ENCODE results near the gene ZSWIM4. TPM values are rescaled to one million over a fixed set of nuclear protein-coding genes. Genes with fewer than 3 reads are reported as not detected.

ZSWIM4 gene
- polyA plus RNA-seq, 1 donor (not counting 4 experiments of a cell fraction or from before 2014, with no cell fraction given) = 0.71 TPM

GRCh38 chr19:13823901-13824300 is 28.7 kb downstream of the ZSWIM4 start:
- dilution Hi-C loops (cut with MboI; ENCODE audit: extremely low pct_ligation_motif_present, low sequenced_read_pairs) = no loop called here
- Histone ChIP-seq H4K20me1 (ENCODE audit: control insufficient read depth, extremely low read depth, insufficient read depth, low read length) (no peaks in the 10 kb centered on the region), H3K4me1 (ENCODE audit: control insufficient read depth, extremely low read depth, insufficient read depth, low read length) (no peaks in the 10 kb centered on the region), H3K36me3 (ENCODE audit: control insufficient read depth in 2 of 2, extremely low read depth in 1 of 2, insufficient read depth in 2 of 2, low read length in 2 of 2) (peaks cover 0 to 15% of the 10 kb centered on the region in 2 experiments), H3K4me3 (ENCODE audit: control insufficient read depth in 2 of 3, extremely low read depth in 1 of 3, insufficient read depth in 2 of 3, low read depth in 1 of 3, low read length in 3 of 3) (no peak overlapping the region), H3K27me3 (ENCODE audit: control insufficient read depth, extremely low read depth, insufficient read depth, low read length) (no peaks in the 10 kb centered on the region), H3K79me2 (ENCODE audit: control insufficient read depth, insufficient read depth, low read length) (no peaks in the 10 kb centered on the region), H3K9me1 (ENCODE audit: control insufficient read depth, extremely low read depth, insufficient read depth, low read length) (no peaks in the 10 kb centered on the region), H3K27ac (ENCODE audit: control insufficient read depth, insufficient read depth, low read length) (no peak overlapping the region), H3K4me2 (ENCODE audit: control insufficient read depth, extremely low read depth, insufficient read depth, low read depth, low read length) (no peak overlapping the region), H2AFZ (ENCODE audit: control insufficient read depth, low read length) (no peak overlapping the region), H3K9me3 (ENCODE audit: control insufficient read depth, low read depth, low read length) (no peaks in the 10 kb centered on the region), H3K9ac (ENCODE audit: control insufficient read depth, extremely low read depth, insufficient read depth, low read length) (no peak overlapping the region)
- FAIRE-seq = no peak
- TF ChIP-seq CTCF (optimal IDR thresholded peaks at IDR 0.05 in 1 of 3, IDR thresholded peaks at IDR 0.05 in 1 of 3, conservative IDR thresholded peaks at IDR 0.05 in 1 of 3; ENCODE audit: extremely low read depth in 1 of 3, insufficient read depth in 2 of 3, low read length in 3 of 3) = no peak
- no peak for TF ChIP-seq EZH2 (IDR thresholded peaks at IDR 0.05; ENCODE audit: low read length)
- no peak for DNase-seq (ENCODE audit: low read depth, low spot score)

- Histone ChIP-seq H3K27me3 (ENCODE audit: control insufficient read depth, extremely low read depth, insufficient read depth, low read length) (no peaks in the 10 kb centered on the region), H3K4me3 (ENCODE audit: control insufficient read depth in 2 of 3, extremely low read depth in 1 of 3, insufficient read depth in 2 of 3, low read depth in 1 of 3, low read length in 3 of 3) (no peak overlapping the region), H3K4me1 (ENCODE audit: control insufficient read depth, extremely low read depth, insufficient read depth, low read length) (no peaks in the 10 kb centered on the region), H3K27ac (ENCODE audit: control insufficient read depth, insufficient read depth, low read length) (no peak overlapping the region), H4K20me1 (ENCODE audit: control insufficient read depth, extremely low read depth, insufficient read depth, low read length) (no peaks in the 10 kb centered on the region), H3K9ac (ENCODE audit: control insufficient read depth, extremely low read depth, insufficient read depth, low read length) (no peak overlapping the region), H2AFZ (ENCODE audit: control insufficient read depth, low read length) (no peak overlapping the region), H3K4me2 (ENCODE audit: control insufficient read depth, extremely low read depth, insufficient read depth, low read depth, low read length) (no peak overlapping the region), H3K9me1 (ENCODE audit: control insufficient read depth, extremely low read depth, insufficient read depth, low read length) (no peaks in the 10 kb centered on the region), H3K36me3 (ENCODE audit: control insufficient read depth in 2 of 2, extremely low read depth in 1 of 2, insufficient read depth in 2 of 2, low read length in 2 of 2) (peaks cover 0 to 14% of the 10 kb centered on the region in 2 experiments), H3K79me2 (ENCODE audit: control insufficient read depth, insufficient read depth, low read length) (no peaks in the 10 kb centered on the region), H3K9me3 (ENCODE audit: control insufficient read depth, low read depth, low read length) (no peaks in the 10 kb centered on the region)
- FAIRE-seq = no peak
- dilution Hi-C loops (cut with MboI; ENCODE audit: extremely low pct_ligation_motif_present, low sequenced_read_pairs) = no loop called here
- TF ChIP-seq CTCF (optimal IDR thresholded peaks at IDR 0.05 in 1 of 3, IDR thresholded peaks at IDR 0.05 in 1 of 3, conservative IDR thresholded peaks at IDR 0.05 in 1 of 3; ENCODE audit: extremely low read depth in 1 of 3, insufficient read depth in 2 of 3, low read length in 3 of 3) = no peak
- TF ChIP-seq EZH2 (IDR thresholded peaks at IDR 0.05; ENCODE audit: low read length) = no peak
- no peak for DNase-seq (ENCODE audit: low read depth, low spot score)
Measured at GRCh38 chr19:13824703-13825102, 29.5 kb downstream of the ZSWIM4 start.

Data from keratinocyte (primary cell).